Heart left ventricle (tissue), 16 donors: ENCODE measurements around the gene TRPC3. TPM values are rescaled to one million over a fixed set of nuclear protein-coding genes. Genes with fewer than 3 reads are reported as not detected.

Experiments used
- ATAC-seq, 4 donors: fragments of 200-7000 bp; cut with Tn5 transposase; one replicate each; pipeline ENCODE4 v1.9.1; 2020 to 2022; ENCODE audit warnings: moderate library complexity in 4 of 4, mild to moderate bottlenecking in 3 of 4, moderate number of reproducible peaks in 1 of 4
- DNase-seq, 5 donors: peaks; one replicate each; pipeline ENCODE4 v3.0.0-alpha.2; 2020
- H3K27ac ChIP-seq, 12 donors: fragments of 200-600 bp; sonication (generic) in 4 of 12; one replicate each; pipeline versions ENCODE4 v1.5.0 to v1.8.0; 2016 to 2022; ENCODE audit warnings: mild to moderate bottlenecking in 2 of 12
- H3K27me3 ChIP-seq, 9 donors: fragments of 200-600 bp; sonication (generic) in 2 of 9; one replicate each; pipeline versions ENCODE4 v1.5.1 to v1.8.0; 2016 to 2022; ENCODE audit warnings: mild to moderate bottlenecking in 3 of 9
- H3K36me3 ChIP-seq, 9 donors: fragments of 200-600 bp; sonication (generic) in 2 of 9; one replicate each; pipeline versions ENCODE4 v1.5.0 to v1.8.0; 2018 to 2022; ENCODE audit warnings: mild to moderate bottlenecking in 2 of 9
- H3K4me1 ChIP-seq, 12 donors: fragments of 200-600 bp; sonication (generic) in 4 of 12; one replicate each; pipeline versions ENCODE4 v1.5.0 to v1.8.0; 2016 to 2022; ENCODE audit warnings: mild to moderate bottlenecking in 3 of 12
- H3K4me3 ChIP-seq, 12 donors: fragments of 200-600 bp; sonication (generic) in 4 of 12; one replicate each; pipeline versions ENCODE4 v1.5.0 to v1.8.0; 2017 to 2022; ENCODE audit warnings: mild to moderate bottlenecking in 9 of 12, moderate library complexity in 4 of 12
- H3K9me3 ChIP-seq, 12 donors: fragments of 200-600 bp; sonication (generic) in 4 of 12; one replicate each; pipeline versions ENCODE4 v1.5.0 to v1.8.0; 2016 to 2022; ENCODE audit warnings: mild to moderate bottlenecking in 1 of 12
- CTCF ChIP-seq, 12 donors: fragments of 200-600 bp; sonication (generic) in 4 of 12; IDR thresholded peaks; one replicate each; pipeline versions ENCODE4 v1.5.0 to v1.8.0; 2018 to 2022; ENCODE audit warnings: antibody characterized with exemption in 12 of 12, mild to moderate bottlenecking in 5 of 12
- POLR2A ChIP-seq, 2 donors: fragments of 450-650 bp; IDR thresholded peaks; one replicate each; pipeline ENCODE4 v1.6.1; 2017; ENCODE audit warnings: antibody characterized with exemption in 2 of 2, mild to moderate bottlenecking in 2 of 2, moderate library complexity in 2 of 2
- WGBS, 4 donors: extraction: QIAGEN DNeasy Blood & Tissue Kit in 2 of 4; methylation state at CpG; one replicate each; pipeline versions ENCODE4 v1.1.5 to v1.1.7; 2013 to 2018; 5-methylcytosine and 5-hydroxymethylcytosine counted together
- intact Hi-C, 10 donors: fragments of 100-400 bp; cut with DNase I; formaldehyde crosslinking; loops; one replicate each; pipeline versions ENCODE4 v1.11.1 to v1.14.2; 2022
- polyA plus RNA-seq, 2 donors: library from polyadenylated mRNA; stranded (reverse); fragments of 200-250 nt; gene quantifications; one replicate each; pipeline ENCODE4 v1.2.3, GENCODE V29; 2013
- total RNA-seq, 9 donors: library from RNA; depleted of rRNA in 2 of 9; stranded (reverse); fragments of >200 nt in 2 of 9; fragmentation: NEBNext Ultra II Directional in 3 of 9; extraction: Animal tissue kit (Norgen Biotek cat#: 25700) in 3 of 9; gene quantifications; one replicate each; pipeline versions ENCODE4 v1.1.0 to v1.2.4, GENCODE V29; 2016 to 2023
- donor health status: ischemic (EF 13 %, LVEDD 7.1; RV severe dilation, severe dysfunction).
- donor health status: healthy with polysubstance abuse.
- donor health status: DM: no; HTN: yes; CAD: no.
- donor health status: DM: no; HTN: no; CAD: no.
- donor health status: ischemic (EF 25% LVEDD 6.9; RV normal size, moderate dysfunction).
- donor health status: ischemic (EF 25% LVEDD 5.7; RV mildly dilated, moderate dysfunction).
- donor health status: healthy.
- donor health status: DM: yes; HTN: yes; CAD: no.
- donor health status: ischemic (EF 35%, LVEDD 5.7; RV mildly dilated, moderate dysfunction).
- donor health status: nonischemic (EF 11% LVEDD 7.7; RV severe dilation, severe dysfunction).
- donor health status: DM: yes; HTN: yes; CAD: no.
- donor health status: PGD.
- donor health status: ischemic (EF 29% LVEDD 5.4; RV normal size, mild dysfunction).
- donor health status: nonischemic (EF 23%, LVEDD 6.1; RV moderate dilation, normal function).

TRPC3 gene
- total and polyA plus RNA-seq, 11 donors: 0.06 to 0.29 (median 0.15) TPM; not detected in 1

DNA sequence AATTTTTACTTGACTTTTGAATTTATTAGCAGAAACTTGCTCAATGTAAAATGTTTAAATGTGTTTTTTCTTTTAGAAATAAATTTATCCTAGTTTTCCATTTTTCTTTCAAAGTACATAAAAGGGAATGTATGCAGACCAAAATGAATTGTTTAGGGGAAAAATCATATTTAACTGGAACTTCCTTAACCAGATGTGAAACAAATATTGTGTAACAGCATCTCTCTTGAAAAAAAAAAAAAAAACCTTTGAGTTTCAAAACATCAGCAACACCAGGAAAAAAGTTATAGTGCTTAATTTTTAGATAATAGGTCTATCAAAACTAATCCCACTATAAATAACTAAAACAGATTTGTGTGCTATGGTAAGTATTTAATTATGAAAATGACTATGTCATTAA, 113.7 kb downstream of the TRPC3 start:
- TF ChIP-seq POLR2A (IDR thresholded peaks at IDR 0.05): no peak
- no peak for TF ChIP-seq CTCF (IDR thresholded peaks at IDR 0.05)
- ATAC-seq (no peak), DNase-seq (no peak)
- Histone ChIP-seq H3K4me1 (no peaks in the 10 kb centered on the region), H3K9me3 (no peaks in the 10 kb centered on the region), H3K27me3 (no peaks in the 10 kb centered on the region), H3K36me3 (peaks cover 0 to 100% (median 75%) of the 10 kb centered on the region in 9 donors), H3K4me3 (no peak overlapping the region), H3K27ac (no peak overlapping the region)
- intact Hi-C loops: no loop called here

DNA sequence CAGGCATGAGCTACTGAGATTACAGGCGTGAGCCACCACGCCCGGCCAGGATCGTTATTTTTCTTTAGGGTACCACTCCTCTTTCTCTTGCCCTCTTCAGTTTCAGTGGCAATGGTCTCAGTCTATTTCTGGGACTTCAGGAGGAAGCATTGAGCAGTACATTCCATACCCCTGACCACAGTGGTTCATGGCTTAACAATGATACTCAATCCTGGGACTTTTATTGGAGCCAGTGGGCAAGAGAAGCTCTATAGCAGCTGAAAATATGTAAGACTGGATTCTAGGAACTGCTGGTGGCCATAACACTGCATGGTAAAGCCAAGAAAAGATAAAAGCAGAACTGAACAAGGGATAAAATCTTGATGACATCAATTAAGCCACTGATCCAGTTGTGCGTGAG, 122.3 kb downstream of the TRPC3 start:
- ATAC-seq: no peak
- DNase-seq: no peak
- H3K9me3 ChIP-seq: no peaks in the 10 kb centered on the region
- no peaks in the 10 kb centered on the region for H3K27me3 ChIP-seq
- H3K36me3 ChIP-seq: peaks cover 0 to 82% (median 60%) of the 10 kb centered on the region in 9 donors
- peaks cover 0 to 2% (median 0%) of the 10 kb centered on the region in 12 donors for H3K4me1 ChIP-seq
- intact Hi-C loops: no loop called here
- WGBS, 4 donors: 77 to 99% (median 88%) methylated on average over 5 of the region's 5 CpGs
- H3K4me3 ChIP-seq: no peak overlapping the region
- H3K27ac ChIP-seq: no peak overlapping the region
- TF ChIP-seq CTCF (IDR thresholded peaks at IDR 0.05) (no peak), POLR2A (IDR thresholded peaks at IDR 0.05) (no peak)

Other genes starting within 250 kb of the TRPC3 start
- 1 to 10 TPM in 1 of 9 donors, under 1 TPM in 1, not detected in 7; 0.16 to 1.0 TPM for gene SMIM43, start 186.9 kb downstream of the TRPC3 start, total RNA-seq
- 1 to 10 TPM in 1 of 2 donors, under 1 TPM in 1; 0.08 to 1.7 TPM for gene SMIM43, start 186.9 kb downstream of the TRPC3 start, polyA plus RNA-seq
- 10 to 100 TPM; 12.2 to 23.6 (median 15.7) TPM for gene EXOSC9, start 150.7 kb downstream of the TRPC3 start, total RNA-seq
- 10 to 100 TPM; 18.2 to 26.2 TPM for gene EXOSC9, start 150.7 kb downstream of the TRPC3 start, polyA plus RNA-seq
- 1 to 10 TPM in 2 of 9 donors, under 1 TPM in 6, not detected in 1; 0.09 to 9.4 (median 0.49) TPM for gene CCNA2, start 128.2 kb downstream of the TRPC3 start, total RNA-seq
- gene CCNA2, start 128.2 kb downstream of the TRPC3 start, polyA plus RNA-seq: under 1 TPM; 0.39 to 0.42 TPM
- gene BBS7, start 81.6 kb downstream of the TRPC3 start, total RNA-seq: 1 to 10 TPM; 3.3 to 7.8 (median 4.9) TPM
- 10 to 100 TPM in 1 of 2 donors, 1 to 10 TPM in 1; 2.7 to 13.9 TPM for gene BBS7, start 81.6 kb downstream of the TRPC3 start, polyA plus RNA-seq
- 10 to 100 TPM; 29.8 to 53.9 (median 45.5) TPM for gene BLTP1, start 200.3 kb upstream of the TRPC3 start, total RNA-seq
- gene BLTP1, start 200.3 kb upstream of the TRPC3 start, polyA plus RNA-seq: 10 to 100 TPM in 1 of 2 donors, 1 to 10 TPM in 1; 8.8 to 17.0 TPM